HG03039 (cell line): ENCODE data around the gene MRPS18A.
"Not testable (repeated sequence)": the region's sequence is repeated elsewhere in the genome, so short reads cannot be mapped to it uniquely, and the experiment has no call there.

Experiments used
- ATAC-seq: cut with Tn5 transposase; IDR thresholded peaks from one replicate; pipeline ENCODE4 v1.9.1; 2021; ENCODE audit warnings: mild to moderate bottlenecking, moderate library complexity; ENCODE audit not compliant: unreplicated experiment

MRPS18A gene

GRCh38 chr6:43671801-43672690, 15.5 kb downstream of the MRPS18A start:
- ATAC-seq = no peak

DNA sequence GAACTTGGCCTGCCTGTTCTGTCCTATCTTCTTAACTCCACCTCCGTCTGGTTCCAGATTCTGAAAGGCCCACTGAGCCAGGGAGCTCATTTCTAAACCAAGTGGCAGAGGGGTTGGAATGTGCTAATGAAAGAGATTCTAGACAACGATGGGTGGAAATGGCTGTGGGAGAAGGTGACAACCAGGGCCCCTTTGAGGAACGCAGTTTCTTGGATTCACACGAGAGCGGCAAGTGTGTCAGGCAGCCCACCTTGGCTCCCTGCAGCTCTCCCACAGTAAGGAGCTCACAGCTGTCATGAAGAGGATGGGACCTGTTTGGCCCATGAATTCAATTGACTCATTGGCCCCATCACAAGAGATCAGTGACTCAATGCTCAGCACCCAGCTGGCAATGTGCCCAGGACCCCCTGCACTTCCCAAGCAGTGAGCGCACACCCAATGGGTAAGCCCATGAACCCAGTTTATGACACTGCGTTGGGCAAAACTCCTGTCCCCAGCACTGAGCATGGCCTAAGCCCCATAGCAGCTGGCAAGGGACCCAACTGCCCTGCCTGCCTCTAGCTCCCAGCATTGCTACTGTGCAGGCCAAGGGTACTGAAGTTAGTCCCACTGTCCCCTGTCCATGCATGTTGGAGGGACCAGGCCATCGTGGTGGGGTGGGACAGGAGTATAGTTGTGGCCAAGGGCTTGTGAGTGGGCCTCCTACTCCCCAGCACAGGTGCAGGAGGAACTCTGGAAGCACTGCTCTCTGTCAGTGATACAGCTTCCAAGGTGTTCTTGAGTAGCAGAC, 16.4 kb downstream of the MRPS18A start:
- no peak for ATAC-seq

GRCh38 chr6:43670623-43670986, 17.0 kb downstream of the MRPS18A start:
- ATAC-seq = no peak

DNA sequence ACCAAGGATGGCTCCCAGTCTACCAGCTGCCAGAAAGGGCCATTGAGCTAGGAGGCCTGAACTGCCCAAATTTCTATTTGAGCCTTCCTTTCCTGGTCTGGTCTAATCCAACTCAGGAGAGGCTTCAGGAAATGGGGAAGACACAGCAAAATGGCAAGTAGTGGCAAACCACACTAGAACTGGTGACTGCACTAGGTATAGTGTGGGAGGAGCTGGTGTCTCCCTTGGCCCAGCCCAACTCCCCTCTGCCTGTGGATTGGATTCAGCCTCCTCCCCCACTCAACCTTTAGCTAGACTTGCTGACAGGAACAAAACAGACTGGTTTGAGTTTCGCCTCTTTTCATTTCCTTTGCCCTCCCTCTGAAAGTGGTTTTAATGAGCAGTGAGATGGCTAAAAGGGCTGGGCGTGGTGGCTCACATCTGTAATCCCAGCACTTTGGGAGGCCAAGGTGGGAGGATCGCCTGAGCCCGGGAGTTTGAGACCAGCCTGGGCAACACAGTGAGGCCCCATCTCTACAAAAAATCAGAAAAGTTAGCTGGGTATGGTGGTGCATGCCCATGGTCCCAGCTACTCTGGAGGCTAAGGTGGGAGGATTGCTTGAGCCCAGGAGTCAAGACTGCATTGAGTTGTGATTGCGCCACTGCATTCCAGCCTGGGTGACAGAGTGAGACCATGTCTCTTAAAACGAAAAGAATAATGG, 17.5 kb downstream of the MRPS18A start:
- no peak for ATAC-seq

- no peak for ATAC-seq
Measured at GRCh38 chr6:43669050-43669921, 18.3 kb downstream of the MRPS18A start.

GRCh38 chr6:43668151-43669028, 19.2 kb downstream of the MRPS18A start:
- ATAC-seq = no peak

DNA sequence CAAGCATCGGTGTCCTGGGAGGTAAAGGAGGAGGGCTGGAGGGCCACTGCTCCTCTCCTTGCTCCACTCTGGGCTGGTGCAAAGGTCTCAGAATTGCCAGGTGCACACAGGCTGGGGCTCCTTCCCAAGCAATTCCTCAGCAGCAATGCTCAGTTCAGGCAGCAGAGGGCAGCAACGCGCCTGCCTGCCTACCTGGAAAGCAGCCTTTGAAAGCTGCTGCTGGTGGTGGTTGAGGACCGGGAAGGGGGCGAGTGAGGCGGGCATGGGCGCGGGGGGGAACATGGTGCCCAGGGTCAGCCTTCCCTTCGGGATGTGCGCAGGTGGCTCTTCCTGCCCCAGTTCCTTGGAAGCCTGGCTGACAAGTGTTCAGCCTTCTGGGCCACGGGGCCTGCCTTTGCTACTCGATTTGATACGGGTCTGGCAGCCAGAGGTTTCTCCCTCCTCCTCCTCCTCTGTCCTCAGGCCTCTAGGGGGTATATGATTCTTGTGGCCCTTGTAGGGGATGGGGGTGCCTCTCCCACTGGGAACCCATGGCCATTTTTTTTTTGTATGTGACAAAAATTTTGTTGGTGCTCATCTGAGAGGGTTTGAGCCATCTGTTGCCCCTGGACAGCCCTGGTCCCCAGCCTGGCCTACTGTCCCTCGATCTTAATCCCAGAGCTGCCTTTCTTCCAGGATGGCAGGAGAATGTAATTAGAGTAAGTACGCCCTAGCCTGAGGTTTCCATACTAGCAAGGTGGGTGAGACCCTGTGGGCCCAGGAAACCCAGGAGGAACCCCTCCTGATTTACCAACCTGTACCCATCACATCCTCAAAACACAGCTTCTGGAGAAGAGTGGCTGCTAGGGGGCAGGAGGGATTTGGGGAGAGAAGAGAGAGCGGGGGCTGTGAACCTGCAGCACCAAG, 20.1 kb downstream of the MRPS18A start:
- ATAC-seq = no peak

DNA sequence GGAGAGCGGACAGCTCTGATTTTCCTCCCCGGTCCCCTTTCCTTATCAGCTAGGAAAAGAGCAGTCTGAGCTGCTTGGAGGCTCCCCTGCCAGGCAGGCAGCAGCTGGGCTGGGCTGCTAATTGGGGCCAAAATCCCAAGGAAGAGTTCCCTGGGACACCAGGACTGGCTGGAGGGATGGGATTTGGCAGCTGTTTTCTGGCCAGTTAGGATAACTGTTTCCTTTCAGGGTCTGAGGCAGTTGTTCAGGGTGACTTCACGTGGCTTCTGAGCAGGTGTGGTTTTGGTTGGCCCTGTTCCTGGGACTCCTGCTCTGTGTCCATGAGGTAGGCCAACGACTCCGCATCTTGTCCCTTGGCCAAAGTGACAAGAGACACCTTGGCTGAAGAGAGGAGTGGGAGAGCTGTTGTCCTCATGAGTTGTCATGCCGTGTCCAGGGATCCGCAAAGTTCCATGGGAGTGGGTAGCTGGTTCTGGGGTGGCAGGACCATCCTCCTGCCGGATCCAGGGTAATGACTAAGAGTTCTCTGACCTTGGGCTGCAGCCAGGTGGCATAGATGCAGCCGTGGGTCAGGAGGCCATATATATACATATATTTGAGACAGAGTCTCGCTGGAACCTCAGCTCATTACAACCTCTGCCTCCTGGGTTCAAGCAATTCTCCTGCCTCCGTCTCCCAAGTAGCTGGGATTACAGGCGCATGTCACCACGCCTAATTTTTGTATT, 21.2 kb downstream of the MRPS18A start:
- ATAC-seq = no peak

GRCh38 chr6:43665376-43665775, 22.2 kb downstream of the MRPS18A start:
- no peak for ATAC-seq

- ATAC-seq = not testable (repeated sequence)
Measured at GRCh38 chr6:43662948-43663347, 24.6 kb downstream of the MRPS18A start.

DNA sequence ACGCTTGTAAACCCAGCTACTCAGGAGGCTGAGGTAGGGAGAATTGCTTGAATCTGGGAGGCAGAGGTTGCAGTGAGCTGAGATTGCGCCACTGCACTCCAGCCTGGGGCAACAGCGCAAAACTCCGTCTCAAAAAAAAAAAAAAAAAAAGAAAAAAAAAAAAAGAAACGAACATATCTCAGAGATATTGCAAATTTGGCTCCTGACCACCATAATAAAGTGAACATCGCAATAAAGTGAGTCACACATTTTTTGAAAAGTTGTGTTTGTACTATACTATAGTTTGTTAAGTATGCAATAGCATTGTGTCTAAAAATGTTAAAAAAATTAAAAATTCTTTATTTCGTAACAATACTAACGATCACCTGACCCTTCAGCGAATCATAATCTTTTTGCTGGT, 29.4 kb downstream of the MRPS18A start:
- ATAC-seq = no peak

GRCh38 chr6:43657221-43657802, 30.3 kb downstream of the MRPS18A start:
- ATAC-seq = no peak

DNA sequence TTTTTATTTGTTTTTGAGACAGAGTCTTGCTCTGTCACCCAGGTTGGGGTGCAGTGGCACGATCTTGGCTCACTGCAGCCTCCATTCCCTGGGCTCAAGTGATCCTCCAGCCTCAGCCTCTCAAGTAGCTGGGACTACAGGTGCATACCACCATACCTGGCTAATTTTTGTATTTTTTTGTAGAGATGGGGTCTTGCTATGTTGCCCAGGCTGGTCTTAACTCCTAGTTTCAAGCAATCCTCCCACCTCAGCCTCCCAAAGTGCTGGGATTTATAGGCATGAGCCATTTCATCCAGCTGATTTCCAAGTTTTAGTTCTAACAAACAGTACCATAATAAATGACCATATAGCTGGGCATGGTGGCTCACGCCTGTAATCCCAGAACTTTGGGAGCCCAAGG, 34.8 kb downstream of the MRPS18A start:
- not testable (repeated sequence) for ATAC-seq

DNA sequence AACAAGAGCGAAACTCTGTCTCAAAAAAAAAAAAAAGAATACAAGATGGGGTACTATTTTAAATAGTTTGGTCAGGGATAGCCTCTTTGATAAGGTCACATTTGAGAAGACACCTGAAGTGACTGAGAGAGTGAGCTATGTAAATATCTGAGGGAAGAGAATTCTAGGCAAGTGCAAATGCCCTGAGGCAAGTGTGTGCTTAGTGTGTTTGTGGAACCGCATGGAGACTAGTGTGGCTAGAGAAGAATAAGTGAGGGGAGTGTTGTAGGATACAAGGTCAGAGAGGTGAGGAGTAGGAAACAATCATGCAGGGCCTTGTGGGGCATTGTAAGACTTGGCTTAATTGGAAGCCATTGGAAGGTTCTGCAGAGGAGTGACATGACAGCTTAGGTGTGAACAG, 39.3 kb downstream of the MRPS18A start:
- ATAC-seq = no peak

DNA sequence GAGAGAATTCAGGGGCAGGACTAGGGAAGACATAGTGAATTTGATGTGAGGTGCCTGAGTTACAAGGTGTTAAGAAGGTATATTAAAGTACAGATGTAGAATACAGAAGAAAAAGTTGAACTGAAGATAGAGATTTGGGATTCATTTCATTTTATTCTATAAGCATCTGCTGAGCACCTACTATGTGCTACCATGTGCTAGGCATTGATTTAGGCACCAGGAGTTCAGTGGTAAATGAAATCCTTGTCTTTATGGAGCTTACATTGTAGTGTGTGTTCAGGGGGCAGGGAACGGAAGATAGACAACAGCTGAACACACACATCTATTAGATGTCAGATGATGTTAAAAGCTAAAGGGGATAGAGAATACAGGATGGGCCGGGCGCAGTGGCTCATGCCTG, 40.0 kb downstream of the MRPS18A start:
- ATAC-seq = no peak

DNA sequence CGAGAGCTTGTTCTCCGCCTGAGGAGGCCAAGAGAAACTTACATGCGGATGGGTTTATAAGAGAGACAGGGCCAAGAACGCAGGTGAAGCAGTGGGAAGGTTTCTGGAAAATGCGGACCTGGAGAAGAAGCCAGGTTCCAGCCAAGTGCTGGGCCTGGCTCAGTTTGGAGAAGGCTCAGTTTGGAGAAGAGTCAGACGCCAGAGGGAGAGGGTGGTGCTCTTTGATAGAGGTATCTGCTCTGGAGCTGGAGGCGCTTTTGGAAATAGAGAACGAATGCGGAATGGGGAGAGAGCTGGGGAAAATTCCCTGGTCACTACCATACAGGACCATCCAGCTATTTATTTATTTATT, 42.0 kb downstream of the MRPS18A start:
- ATAC-seq = no peak

DNA sequence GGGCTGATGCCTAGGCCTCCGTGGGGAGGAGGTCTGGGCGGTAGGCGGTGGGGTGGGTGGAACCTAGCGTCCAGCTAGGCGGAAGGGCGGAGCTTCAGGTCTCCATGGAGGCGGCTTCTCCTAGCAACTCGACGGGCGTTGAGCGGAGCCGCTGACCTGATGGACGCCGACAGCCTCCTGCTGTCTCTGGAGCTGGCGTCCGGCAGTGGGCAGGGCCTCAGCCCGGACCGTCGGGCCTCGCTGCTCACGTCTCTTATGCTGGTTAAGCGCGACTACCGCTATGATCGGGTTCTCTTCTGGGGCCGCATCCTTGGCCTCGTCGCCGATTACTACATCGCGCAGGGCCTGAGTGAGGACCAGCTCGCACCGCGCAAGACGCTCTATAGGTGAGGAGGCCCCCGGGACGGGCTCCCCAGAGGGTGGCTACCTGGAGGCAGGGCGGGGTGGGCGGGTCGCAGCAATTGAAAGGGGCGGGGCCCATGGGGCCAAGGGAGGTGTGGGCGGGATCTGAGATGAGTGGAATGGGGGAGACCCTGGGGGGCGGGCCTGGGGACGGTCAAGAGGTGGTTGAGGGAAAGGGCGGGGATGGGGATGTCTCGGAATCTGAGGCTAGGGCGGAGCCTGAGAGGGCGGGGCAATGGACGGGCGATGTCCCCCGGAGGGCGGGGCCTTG, 42.5 kb downstream of the MRPS18A start, which contains the start of gene RSPH9:
RSPH9 (plus strand) TSS at position 97 of the 673 bp plus-strand sequence; CDS start at position 160, 63 bp downstream.
- ATAC-seq = peak; percentile 70
